ENCODE results near the gene OR2T12. TPM values are rescaled to one million over a fixed set of nuclear protein-coding genes. Genes with fewer than 3 reads are reported as not detected.
A peak's percentile ranks its signal among the peaks of the same experiment; 100 is the strongest.
"Not testable (repeated sequence)": the region's sequence is repeated elsewhere in the genome, so short reads cannot be mapped to it uniquely, and the experiment has no call there.

Gene OR2T12
- total and polyA plus RNA-seq, 9 of the 15 experiments (the other 6 are each of a cell fraction or from before 2014, with no cell fraction given) = 0.01 TPM; not detected in 8

DNA sequence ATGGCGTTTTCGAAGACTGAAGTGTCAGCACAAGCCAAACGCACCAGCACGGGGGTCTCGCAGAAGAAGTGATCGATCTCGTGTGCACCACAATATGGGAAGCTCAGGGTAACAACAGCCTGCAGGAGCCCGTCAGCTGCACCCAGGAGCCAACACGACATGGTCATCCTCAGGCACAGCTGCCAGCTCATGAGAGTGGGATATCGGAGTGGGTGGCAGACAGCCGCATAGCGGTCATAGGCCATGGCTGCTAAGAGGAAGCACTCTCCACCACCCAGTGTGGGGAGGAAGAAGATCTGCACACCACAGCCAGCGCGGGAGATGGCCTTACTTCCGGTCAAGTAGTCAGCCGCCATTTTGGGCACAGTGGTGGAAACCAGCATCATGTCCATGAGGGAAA is 30.0 kb downstream of the OR2T12 start:
- FAIRE-seq; H3K9me3 ChIP-seq (replicated peaks; ENCODE audit: control insufficient read depth, insufficient read depth, low read depth, low read length); BruUV-seq (replicated peaks); H4K20me1 ChIP-seq (replicated peaks; ENCODE audit: control insufficient read depth, insufficient read depth, low read length); H2AFZ ChIP-seq (ENCODE audit: low read depth, low read length); POLR2A ChIA-PET; intact Hi-C loops (cut with micrococcal nuclease); H3K79me2 ChIP-seq (ENCODE audit: control insufficient read depth, insufficient read depth, low read length); H3K4me2 ChIP-seq (ENCODE audit: insufficient read depth, low read length); H3K9me1 ChIP-seq (ENCODE audit: control insufficient read depth, insufficient read depth, low read length); H3K27ac ChIP-seq (ENCODE audit: extremely low read depth, low read depth, low read length); CTCF ChIA-PET (ENCODE audit: low intra/inter-chr PET ratio); H3K36me3 ChIP-seq (ENCODE audit: control insufficient read depth, insufficient read depth, low read length); H3K27me3 ChIP-seq (ENCODE audit: control insufficient read depth in 2 of 2, insufficient read depth in 2 of 2, low read length in 2 of 2); in situ Hi-C loops (cut with MboI); H3K4me1 ChIP-seq (replicated peaks in 1 of 2; ENCODE audit: control insufficient read depth in 2 of 2, insufficient read depth in 2 of 2, low read length in 2 of 2); H3K4me3 ChIP-seq; DNase-seq (ENCODE audit: extremely low read depth in 1 of 4, low spot score in 3 of 4); H3K9ac ChIP-seq (ENCODE audit: insufficient read depth in 1 of 2, low read depth in 2 of 2, low read length in 2 of 2): not testable (repeated sequence)
- peak; percentile 25; the same call in 2 of the 3 replicates for ATAC-seq
- WGBS (ENCODE audit: insufficient coverage, low coverage, missing lambda C conversion rate) = 15% methylated on average over 7 of the region's 16 CpGs

DNA sequence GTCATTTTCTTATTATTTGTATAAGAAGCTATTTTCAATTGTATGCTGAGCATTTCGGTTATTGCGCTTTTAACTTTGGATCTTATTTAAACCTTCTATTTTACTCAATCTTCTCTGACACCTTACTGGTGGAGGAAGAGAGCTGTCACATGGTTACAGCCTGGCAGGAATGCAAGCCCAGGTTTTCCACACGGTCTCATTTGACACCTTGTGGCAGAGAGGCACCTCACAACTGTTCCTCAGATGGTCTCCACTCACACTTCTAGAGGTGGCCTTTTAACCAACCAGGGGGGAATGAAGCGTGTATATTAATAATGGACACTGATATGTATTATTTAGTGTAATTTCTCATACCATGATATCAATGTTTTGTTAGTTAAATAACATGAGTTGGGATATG is 35.0 kb downstream of the OR2T12 start:
- FAIRE-seq (no peak), ATAC-seq (no peak), DNase-seq (ENCODE audit: extremely low read depth in 1 of 4, low spot score in 3 of 4) (no peak)
- Histone ChIP-seq H3K79me2 (ENCODE audit: control insufficient read depth, insufficient read depth, low read length) (no peaks in the 10 kb centered on the region), H3K27me3 (ENCODE audit: control insufficient read depth in 2 of 2, insufficient read depth in 2 of 2, low read length in 2 of 2) (no peaks in the 10 kb centered on the region), H2AFZ (ENCODE audit: low read depth, low read length) (no peak overlapping the region), H3K9me1 (ENCODE audit: control insufficient read depth, insufficient read depth, low read length) (no peaks in the 10 kb centered on the region), H3K36me3 (ENCODE audit: control insufficient read depth, insufficient read depth, low read length) (no peaks in the 10 kb centered on the region), H3K9ac (ENCODE audit: insufficient read depth in 1 of 2, low read depth in 2 of 2, low read length in 2 of 2) (no peak overlapping the region), H4K20me1 (replicated peaks; ENCODE audit: control insufficient read depth, insufficient read depth, low read length) (no peaks in the 10 kb centered on the region), H3K4me2 (ENCODE audit: insufficient read depth, low read length) (no peak overlapping the region), H3K27ac (ENCODE audit: extremely low read depth, low read depth, low read length) (no peak overlapping the region), H3K4me3 (no peak overlapping the region), H3K9me3 (replicated peaks; ENCODE audit: control insufficient read depth, insufficient read depth, low read depth, low read length) (no peaks in the 10 kb centered on the region), H3K4me1 (replicated peaks in 1 of 2; ENCODE audit: control insufficient read depth in 2 of 2, insufficient read depth in 2 of 2, low read length in 2 of 2) (no peaks in the 10 kb centered on the region)
- WGBS (ENCODE audit: insufficient coverage, low coverage, missing lambda C conversion rate) = 0% methylated on average over 4 of the region's 4 CpGs
- in situ Hi-C loops (cut with MboI) (no loop called here), intact Hi-C loops (cut with micrococcal nuclease) (no loop called here)
- ChIA-PET CTCF (ENCODE audit: low intra/inter-chr PET ratio) (no interaction called here), POLR2A (no interaction called here)
- BruUV-seq (replicated peaks) = no TSS peak
- TF ChIP-seq KDM2B (CRISPR knock-in tag; IDR thresholded peaks at IDR 0.05) (no peak), FOSL1 (tag; conservative IDR thresholded peaks at IDR 0.05) (no peak)
